HEK293T (cell line): Measurements from ENCODE around the gene ESRRB.

Experiments used
- ARNT ChIP-seq: fragments of 450-650 bp; IDR thresholded peaks from 2 replicates; pipeline ENCODE4 v1.6.1; 2017; ENCODE audit warnings: mild to moderate bottlenecking
- BHLHE40 ChIP-seq: fragments of 450-650 bp; IDR thresholded peaks from 2 replicates; pipeline ENCODE4 v1.6.1; 2016; ENCODE audit warnings: mild to moderate bottlenecking, moderate library complexity, borderline replicate concordance
- FOXA1 ChIP-seq: fragments of 450-650 bp; IDR thresholded peaks from 2 replicates; pipeline ENCODE4 v1.6.1; 2016; ENCODE audit warnings: mild to moderate bottlenecking
- FOXK2 ChIP-seq: fragments of 450-650 bp; IDR thresholded peaks from 2 replicates; pipeline ENCODE4 v1.6.1; 2016; ENCODE audit warnings: mild to moderate bottlenecking
- FOXM1 ChIP-seq: fragments of 450-650 bp; IDR thresholded peaks from 2 replicates; pipeline ENCODE4 v1.6.1; 2017; ENCODE audit warnings: mild to moderate bottlenecking, borderline replicate concordance
- HDGF ChIP-seq: fragments of 450-650 bp; IDR thresholded peaks from 2 replicates; pipeline ENCODE4 v1.6.1; 2017; ENCODE audit warnings: antibody characterized with exemption, borderline replicate concordance
- NFRKB ChIP-seq: fragments of 450-650 bp; IDR thresholded peaks from 2 replicates; pipeline ENCODE4 v1.6.1; 2016; ENCODE audit warnings: mild to moderate bottlenecking, moderate library complexity
- PKNOX1 ChIP-seq: fragments of 450-650 bp; IDR thresholded peaks from 2 replicates; pipeline ENCODE4 v1.6.1; 2016
- SP1 ChIP-seq: fragments of 450-650 bp; IDR thresholded peaks from 2 replicates; pipeline ENCODE4 v1.6.1; 2017
- SUZ12 ChIP-seq: fragments of 450-650 bp; IDR thresholded peaks from 2 replicates; pipeline ENCODE4 v1.6.1; 2016; ENCODE audit warnings: mild to moderate bottlenecking
- ZNF384 ChIP-seq: fragments of 450-650 bp; IDR thresholded peaks from 2 replicates; pipeline ENCODE4 v1.6.1; 2016

DNA sequence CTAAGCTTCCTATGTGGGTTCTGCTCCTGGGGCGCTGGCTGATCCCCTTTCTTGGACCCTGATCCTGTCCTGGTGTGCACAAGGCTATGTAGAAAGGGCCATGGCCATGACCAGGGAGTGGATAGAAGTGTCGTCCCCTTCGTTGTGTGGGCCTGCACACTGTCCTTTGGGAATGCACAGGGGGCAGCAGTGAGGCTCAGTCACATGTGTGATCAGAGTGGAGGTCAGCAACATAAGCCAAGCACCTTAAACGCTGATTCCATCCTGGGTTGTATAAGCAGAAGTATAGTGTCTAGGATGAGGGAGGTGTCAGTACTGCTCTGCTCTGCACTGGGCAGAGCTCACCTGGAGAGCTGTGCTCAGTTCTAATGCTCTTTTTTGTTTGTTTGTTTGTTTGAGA is 48.4 kb downstream of the ESRRB start:
- TF ChIP-seq SP1 (no peak), ARNT (no peak), SUZ12 (no peak), FOXA1 (no peak), FOXM1 (no peak), PKNOX1 (no peak), BHLHE40 (no peak), HDGF (no peak), NFRKB (no peak), FOXK2 (no peak), ZNF384 (no peak)
